IMR-90 (cell line): ENCODE measurements around the gene SPACDR. TPM values are rescaled to one million over a fixed set of nuclear protein-coding genes. Genes with fewer than 3 reads are reported as not detected.

Source experiments
- ATAC-seq: fragments of 200-7000 bp; cut with Tn5 transposase; 2 replicates; pipeline ENCODE4 v1.9.1; 2020; ENCODE audit warnings: low read depth, mild to moderate bottlenecking, moderate library complexity
- BruUV-seq: library from RNA; stranded (reverse); fragments of 400-500 nt; replicated peaks from 2 replicates; lab custom pipeline; 2021; lab: Mats Ljungman, UMichigan
- CTCF ChIA-PET: fragments of 300-600 bp; formaldehyde crosslinking; extraction: SDS; loops from one replicate; lab custom pipeline; 2021; ENCODE audit warnings: antibody characterized with exemption; lab: Yijun Ruan, JAX
- POLR2A ChIA-PET: fragments of 300-600 bp; sonication (Branson Sonifier 250); formaldehyde crosslinking; loops from one replicate; lab custom pipeline; 2022; ENCODE audit warnings: antibody characterized with exemption; ENCODE audit not compliant: unreplicated experiment; lab: Charles Lee
- DNase-seq: peaks from one replicate; pipeline ENCODE4 v3.0.0; 2013
- H2AFZ ChIP-seq: replicated peaks from 2 replicates; pipeline ENCODE3; 2013; ENCODE audit warnings: low read length, mild to moderate bottlenecking; ENCODE audit not compliant: poor library complexity
- H2AK5ac ChIP-seq: 2 replicates; pipeline ENCODE4 v1.6.1; 2013; ENCODE audit warnings: low read depth, low read length, inconsistent platforms
- H2AK9ac ChIP-seq: replicated peaks from 2 replicates; pipeline ENCODE3; 2013; ENCODE audit warnings: mild to moderate bottlenecking, low read depth, low read length, moderate library complexity; ENCODE audit not compliant: poor library complexity
- H2BK120ac ChIP-seq: 2 replicates; pipeline ENCODE4 v1.6.1; 2013; ENCODE audit warnings: low read depth, low read length, inconsistent platforms
- H2BK15ac ChIP-seq: 3 replicates; pipeline ENCODE4 v1.6.1; 2013; ENCODE audit warnings: low read depth, low read length, inconsistent platforms
- H2BK20ac ChIP-seq: 2 replicates; pipeline ENCODE4 v1.6.1; 2013; ENCODE audit warnings: low read depth, mild to moderate bottlenecking, inconsistent platforms, low read length, moderate library complexity
- H2BK5ac ChIP-seq: 2 replicates; pipeline ENCODE4 v1.6.1; 2013; ENCODE audit warnings: mild to moderate bottlenecking, low read depth, low read length, inconsistent platforms; ENCODE audit not compliant: poor library complexity, severe bottlenecking
- H3K14ac ChIP-seq: replicated peaks from 2 replicates; pipeline ENCODE4 v1.6.1; 2013; ENCODE audit warnings: low read depth, low read length, inconsistent platforms
- H3K18ac ChIP-seq: 2 replicates; pipeline ENCODE4 v1.6.1; 2013; ENCODE audit warnings: low read depth, low read length, control low read depth
- H3K23ac ChIP-seq: 2 replicates; pipeline ENCODE4 v1.6.1; 2013; ENCODE audit warnings: low read depth, low read length, inconsistent platforms
- H3K27ac ChIP-seq: 2 replicates; pipeline ENCODE4 v1.5.1; 2013; ENCODE audit warnings: mild to moderate bottlenecking, control low read depth, low read length; ENCODE audit not compliant: insufficient read depth
- H3K27me3 ChIP-seq: 2 replicates; pipeline ENCODE4 v1.6.1; 2013; ENCODE audit warnings: low read length; ENCODE audit not compliant: control insufficient read depth, insufficient read depth
- H3K36me3 ChIP-seq: 2 replicates; pipeline ENCODE4 v1.6.1; 2013; ENCODE audit warnings: low read length, mixed read lengths; ENCODE audit not compliant: control insufficient read depth, insufficient read depth
- H3K4ac ChIP-seq: 2 replicates; pipeline ENCODE4 v1.6.1; 2013; ENCODE audit warnings: low read depth, low read length, inconsistent platforms
- H3K4me1 ChIP-seq: 2 replicates; pipeline ENCODE4 v1.6.1; 2013; ENCODE audit warnings: low read length, mixed read lengths; ENCODE audit not compliant: control insufficient read depth, insufficient read depth
- H3K4me2 ChIP-seq: 2 replicates; pipeline ENCODE4 v1.6.1; 2013; ENCODE audit warnings: low read depth, mild to moderate bottlenecking, control low read depth, low read length, moderate library complexity
- H3K4me3 ChIP-seq: 2 replicates; pipeline ENCODE4 v1.5.1; 2013; ENCODE audit warnings: low read depth, mild to moderate bottlenecking, control low read depth, low read length, moderate library complexity; ENCODE audit not compliant: insufficient read depth
- H3K56ac ChIP-seq: 2 replicates; pipeline ENCODE4 v1.6.1; 2013; ENCODE audit warnings: low read length, inconsistent platforms; ENCODE audit not compliant: insufficient read depth; ENCODE audit errors: extremely low read depth
- H3K79me1 ChIP-seq, 2 experiments: 2 replicates each; pipeline ENCODE4 v1.6.1; 2013; ENCODE audit warnings: low read length in 2 of 2, inconsistent platforms in 1 of 2, low read depth in 1 of 2
- H3K9ac ChIP-seq: 2 replicates; pipeline ENCODE4 v1.6.1; 2013; ENCODE audit warnings: low read depth, low read length, control low read depth
- H3K9me1 ChIP-seq: 2 replicates; pipeline ENCODE4 v1.6.1; 2013; ENCODE audit warnings: low read length, inconsistent platforms; ENCODE audit not compliant: insufficient read depth
- H3K9me3 ChIP-seq: 2 replicates; pipeline ENCODE4 v1.6.1; 2013; ENCODE audit warnings: low read length; ENCODE audit not compliant: control insufficient read depth, insufficient read depth
- H4K20me1 ChIP-seq: 2 replicates; pipeline ENCODE4 v1.6.1; 2013; ENCODE audit warnings: low read length, inconsistent platforms; ENCODE audit not compliant: insufficient read depth
- H4K5ac ChIP-seq: 2 replicates; pipeline ENCODE4 v1.6.1; 2013; ENCODE audit warnings: mild to moderate bottlenecking, low read depth, low read length, control low read depth
- H4K8ac ChIP-seq, 2 experiments: 2 replicates each; pipeline ENCODE4 v1.6.1; 2013; ENCODE audit warnings: low read depth in 2 of 2, low read length in 2 of 2, control low read depth in 1 of 2, inconsistent platforms in 1 of 2
- H4K91ac ChIP-seq: 2 replicates; pipeline ENCODE4 v1.6.1; 2013; ENCODE audit warnings: low read depth, low read length, inconsistent platforms; ENCODE audit not compliant: insufficient read depth
- BHLHE40 ChIP-seq: fragments of 150-350 bp; IDR thresholded peaks from 2 replicates; pipeline ENCODE4 v1.6.1; 2016; ENCODE audit warnings: mild to moderate bottlenecking, low read depth, low read length
- CTCF ChIP-seq: conservative IDR thresholded peaks from 2 replicates; pipeline ENCODE4 v1.5.1; 2012; ENCODE audit warnings: mild to moderate bottlenecking, low read depth, low read length, improper control_type of control experiment
- FOS ChIP-seq: fragments of 150-350 bp; IDR thresholded peaks from 2 replicates; pipeline ENCODE4 v1.6.1; 2016; ENCODE audit warnings: low read depth, low read length
- POLR2A ChIP-seq: IDR thresholded peaks from 2 replicates; pipeline ENCODE4 v1.6.1; 2012; ENCODE audit warnings: mild to moderate bottlenecking, low read depth, low read length
- RAD21 ChIP-seq: IDR thresholded peaks from 2 replicates; pipeline ENCODE4 v1.6.1; 2012; ENCODE audit warnings: low read length, improper control_type of control experiment
- RCOR1 ChIP-seq: IDR thresholded peaks from 2 replicates; pipeline ENCODE4 v1.6.1; 2012; ENCODE audit warnings: mild to moderate bottlenecking, low read length, improper control_type of control experiment; ENCODE audit not compliant: insufficient replicate concordance
- RFX5 ChIP-seq: IDR thresholded peaks from 2 replicates; pipeline ENCODE4 v1.8.0; 2012; ENCODE audit warnings: low read depth, mild to moderate bottlenecking, low read length, moderate library complexity
- SMC3 ChIP-seq: fragments of 150-350 bp; IDR thresholded peaks from 2 replicates; pipeline ENCODE4 v1.6.1; 2016; ENCODE audit warnings: low read depth, mild to moderate bottlenecking, antibody characterized with exemption, low read length, moderate library complexity
- USF2 ChIP-seq: fragments of 150-350 bp; IDR thresholded peaks from 2 replicates; pipeline ENCODE4 v1.6.1; 2017; ENCODE audit warnings: mild to moderate bottlenecking, antibody characterized with exemption, low read length, low read depth
- WGBS, 2 experiments: methylation state at CpG; one replicate each; pipeline versions ENCODE4 v1.1.5 to v1.1.7; 2013; ENCODE audit warnings: missing lambda C conversion rate in 2 of 2; ENCODE audit not compliant: insufficient read length in 1 of 2; ENCODE audit errors: extremely low coverage in 2 of 2; 5-methylcytosine and 5-hydroxymethylcytosine counted together
- dilution Hi-C: fragments of 300-500 bp; cut with HindIII; formaldehyde crosslinking; loops from one replicate; pipeline ENCODE4 v1.14.3; 2018; ENCODE audit warnings: low sequenced_read_pairs; ENCODE audit not compliant: unreplicated experiment
- in situ Hi-C: fragments of 300-500 bp; cut with MboI; formaldehyde crosslinking; loops from 3 replicates; pipeline ENCODE4 v1.14.3; 2019; ENCODE audit warnings: low sequenced_read_pairs, inconsistent platforms, mixed read lengths
- intact Hi-C: fragments of 100-400 bp; cut with micrococcal nuclease; formaldehyde crosslinking; loops from 2 replicates; pipeline ENCODE4 v1.10.0; 2022
- polyA plus RNA-seq, 3 experiments: library from polyadenylated mRNA; depleted of rRNA; stranded (reverse); fragments of >200 nt; gene quantifications; 2 replicates each; pipeline ENCODE4 v1.2.3, GENCODE V29; 2012; ENCODE audit warnings: low replicate concordance in 1 of 3
- total RNA-seq: library from RNA; depleted of rRNA; stranded (reverse); fragments of >200 nt; gene quantifications from 2 replicates; pipeline ENCODE4 v1.2.3, GENCODE V29; 2012

Gene SPACDR
- total and polyA plus RNA-seq, 2 of the 4 experiments (the other 2 are of a cell fraction): 0.54 to 2.1 TPM

- no TSS peak for BruUV-seq
- Histone ChIP-seq H4K5ac (no peak overlapping the region), H3K4me3 (no peak overlapping the region), H4K8ac (no peak overlapping the region), H2AFZ (no peak overlapping the region), H3K4me1 (no peaks in the 10 kb centered on the region; the same call in 1 of the 2 replicates), H3K9ac (no peak overlapping the region), H3K27ac (no peak overlapping the region), H2BK20ac (no peak overlapping the region), H2BK120ac (no peak overlapping the region), H3K18ac (no peak overlapping the region), H4K20me1 (no peaks in the 10 kb centered on the region), H3K79me1 (no peaks in the 10 kb centered on the region), H3K36me3 (no peaks in the 10 kb centered on the region), H3K9me1 (no peaks in the 10 kb centered on the region), H2AK5ac (no peak overlapping the region), H3K9me3 (no peaks in the 10 kb centered on the region), H2BK5ac (no peak overlapping the region), H4K91ac (no peak overlapping the region), H3K23ac (no peak overlapping the region), H3K56ac (no peak overlapping the region), H3K4me2 (no peak overlapping the region), H3K27me3 (no peaks in the 10 kb centered on the region), H2BK15ac (no peak overlapping the region), H3K14ac (no peak overlapping the region), H2AK9ac (no peak overlapping the region), H3K4ac (no peak overlapping the region)
- TF ChIP-seq USF2 (no peak), FOS (no peak), SMC3 (no peak), POLR2A (no peak), BHLHE40 (no peak), CTCF (no peak), RFX5 (no peak), RCOR1 (no peak), RAD21 (no peak)
- WGBS, 2 experiments: no CpG with 5 or more reads among the region's 6 CpGs
- dilution Hi-C loops: no loop called here
- ChIA-PET CTCF (no interaction called here), POLR2A (no interaction called here)
- in situ Hi-C loops: no loop called here
- ATAC-seq (no peak), DNase-seq (no peak)
- intact Hi-C loops: no loop called here
These were observed 40.7 kb downstream of the SPACDR start for GRCh38 chr7:100423315-100423714.
